Spleen (tissue), 11 donors: Measurements from ENCODE around the gene FGGY. TPM values are rescaled to one million over a fixed set of nuclear protein-coding genes. Genes with fewer than 3 reads are reported as not detected.

ENCODE experiments used
- DNase-seq: peaks from one replicate; pipeline ENCODE4 v3.0.0-alpha.2; 2020
- H3K27ac ChIP-seq, 8 donors: fragments of 200-600 bp; sonication (generic) in 7 of 8; 1 replicate in 4 of 8; 2 replicates in 4 of 8; pipeline versions ENCODE4 v1.5.0 to v1.8.0; 2016 to 2021; ENCODE audit warnings: inconsistent platforms in 4 of 8, mild to moderate bottlenecking in 4 of 8, moderate library complexity in 1 of 8
- H3K27me3 ChIP-seq, 7 donors: fragments of 200-600 bp; sonication (generic) in 6 of 7; replicated peaks in 1 of 7; 1 replicate in 4 of 7; 2 replicates in 3 of 7; pipeline versions ENCODE4 v1.5.0 to v1.8.0; 2016 to 2021; ENCODE audit warnings: inconsistent platforms in 3 of 7, mild to moderate bottlenecking in 1 of 7
- H3K36me3 ChIP-seq, 6 donors: fragments of 200-600 bp; sonication (generic) in 5 of 6; 1 replicate in 4 of 6; 2 replicates in 2 of 6; pipeline versions ENCODE4 v1.5.0 to v1.8.0; 2016 to 2021; ENCODE audit warnings: inconsistent platforms in 2 of 6
- H3K4me1 ChIP-seq, 6 donors: fragments of 200-600 bp; sonication (generic) in 5 of 6; 1 replicate in 3 of 6; 2 replicates in 3 of 6; pipeline versions ENCODE4 v1.5.0 to v1.8.0; 2016 to 2021; ENCODE audit warnings: inconsistent platforms in 3 of 6
- H3K4me3 ChIP-seq, 8 donors: fragments of 200-600 bp; sonication (generic) in 7 of 8; 1 replicate in 4 of 8; 2 replicates in 4 of 8; pipeline versions ENCODE4 v1.5.0 to v1.8.0; 2016 to 2021; ENCODE audit warnings: inconsistent platforms in 4 of 8, mild to moderate bottlenecking in 4 of 8, moderate library complexity in 2 of 8
- H3K9me3 ChIP-seq, 8 donors: fragments of 200-600 bp; sonication (generic) in 7 of 8; 1 replicate in 4 of 8; 2 replicates in 4 of 8; pipeline versions ENCODE4 v1.5.0 to v1.8.0; 2016 to 2021; ENCODE audit warnings: inconsistent platforms in 4 of 8
- POLR2A ChIP-seq, 3 donors: fragments of 450-650 bp; IDR thresholded peaks; one replicate each; pipeline ENCODE4 v1.5.1; 2017; ENCODE audit warnings: antibody characterized with exemption in 3 of 3, mild to moderate bottlenecking in 1 of 3
- POLR2AphosphoS5 ChIP-seq, 3 donors: sonication (generic); formaldehyde crosslinking; IDR thresholded peaks; one replicate each; pipeline ENCODE4 v1.5.1; 2017; ENCODE audit warnings: antibody characterized with exemption in 3 of 3
- WGBS, 5 donors: extraction: QIAGEN DNeasy Blood & Tissue Kit in 3 of 5; methylation state at CpG; one replicate each; pipeline versions ENCODE4 v1.1.5 to v1.1.7; 2013 to 2018; 5-methylcytosine and 5-hydroxymethylcytosine counted together
- intact Hi-C: fragments of 100-400 bp; cut with DNase I; formaldehyde crosslinking; loops from one replicate; pipeline ENCODE4 v1.15.0; 2023; ENCODE audit warnings: low total_unique reads
- polyA plus RNA-seq, 3 donors: library from polyadenylated mRNA; stranded (reverse); fragments of 200-250 nt; gene quantifications; one replicate each; pipeline ENCODE4 v1.2.1, GENCODE V29; 2013
- total RNA-seq, 7 donors: library from RNA; depleted of rRNA in 3 of 7; stranded (reverse); fragments of >200 nt in 3 of 7; fragmentation: NEBNext Ultra II Directional in 4 of 7; extraction: Animal tissue kit (Norgen Biotek cat#: 25700) in 4 of 7; gene quantifications; one replicate each; pipeline versions ENCODE4 v1.1.0 to v1.2.1, GENCODE V29; 2016 to 2021
- TF ChIP-seq, protein P1 (sequence below), 11 experiments: fragments of 200-600 bp in 7 of 11; fragments of 450-650 bp in 4 of 11; sonication (generic) in 4 of 11; IDR thresholded peaks in 8 of 11; conservative IDR thresholded peaks in 3 of 11; 1 replicate in 7 of 11; 2 replicates in 4 of 11; pipeline versions ENCODE4 v1.4.0 to v1.8.0; 2016 to 2021; ENCODE audit warnings: antibody characterized with exemption in 11 of 11, inconsistent platforms in 4 of 11, mild to moderate bottlenecking in 1 of 11
- donor health status: healthy with polysubstance abuse.
- donor health status: DM: no; HTN: no; CAD: no; lungs with moderate emphysema.
- donor health status: DM: no; HTN: no; CAD: no.
- donor health status: Bipolar disorder and iron deficiency.
- donor health status: healthy.
- donor health status: DM: no; HTN: no; CAD: no.
- donor health status: DM: yes; HTN: yes; CAD: no.

Gene FGGY
- total and polyA plus RNA-seq, 10 donors, result 1.7 to 27.8 (median 13.2) TPM

DNA sequence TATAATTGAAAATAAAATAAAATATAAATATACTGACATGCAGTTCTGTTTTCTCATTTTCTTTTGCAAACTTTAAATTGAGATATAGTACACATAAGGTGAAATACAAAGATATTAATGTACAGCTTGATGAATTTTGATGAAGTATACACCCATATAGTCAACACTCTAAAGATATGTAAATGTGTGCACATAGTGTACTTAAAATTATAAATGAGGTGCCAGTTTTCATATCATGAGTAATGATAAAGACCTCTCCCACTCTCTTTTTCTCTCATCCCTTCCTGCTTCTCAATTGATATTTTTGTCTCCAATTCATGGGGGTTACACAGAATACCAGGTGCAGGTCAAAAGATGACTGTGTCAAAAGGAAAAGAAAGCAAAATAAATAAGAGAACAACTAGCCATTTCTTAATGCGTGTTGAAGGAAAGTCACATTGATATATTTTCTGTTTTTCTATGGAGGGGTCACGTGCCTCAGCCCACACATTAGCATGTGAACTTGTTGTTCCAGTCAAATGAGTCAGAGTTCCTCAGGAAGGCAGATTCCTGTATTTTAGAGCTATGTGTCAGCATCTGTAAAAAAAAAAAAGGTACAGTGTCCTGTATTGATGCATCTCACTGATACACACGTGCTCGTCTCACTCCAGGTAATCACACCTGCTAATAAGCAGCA lies 453.6 kb downstream of the FGGY start:
- TF ChIP-seq POLR2AphosphoS5 (IDR thresholded peaks at IDR 0.05) (peak in 1 of 3 donors; percentile 26), POLR2A (IDR thresholded peaks at IDR 0.05) (no peak)
- TF ChIP-seq, protein P1, sequence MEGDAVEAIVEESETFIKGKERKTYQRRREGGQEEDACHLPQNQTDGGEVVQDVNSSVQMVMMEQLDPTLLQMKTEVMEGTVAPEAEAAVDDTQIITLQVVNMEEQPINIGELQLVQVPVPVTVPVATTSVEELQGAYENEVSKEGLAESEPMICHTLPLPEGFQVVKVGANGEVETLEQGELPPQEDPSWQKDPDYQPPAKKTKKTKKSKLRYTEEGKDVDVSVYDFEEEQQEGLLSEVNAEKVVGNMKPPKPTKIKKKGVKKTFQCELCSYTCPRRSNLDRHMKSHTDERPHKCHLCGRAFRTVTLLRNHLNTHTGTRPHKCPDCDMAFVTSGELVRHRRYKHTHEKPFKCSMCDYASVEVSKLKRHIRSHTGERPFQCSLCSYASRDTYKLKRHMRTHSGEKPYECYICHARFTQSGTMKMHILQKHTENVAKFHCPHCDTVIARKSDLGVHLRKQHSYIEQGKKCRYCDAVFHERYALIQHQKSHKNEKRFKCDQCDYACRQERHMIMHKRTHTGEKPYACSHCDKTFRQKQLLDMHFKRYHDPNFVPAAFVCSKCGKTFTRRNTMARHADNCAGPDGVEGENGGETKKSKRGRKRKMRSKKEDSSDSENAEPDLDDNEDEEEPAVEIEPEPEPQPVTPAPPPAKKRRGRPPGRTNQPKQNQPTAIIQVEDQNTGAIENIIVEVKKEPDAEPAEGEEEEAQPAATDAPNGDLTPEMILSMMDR (IDR thresholded peaks at IDR 0.05 in 8 of 11, conservative IDR thresholded peaks at IDR 0.05 in 3 of 11), result no peak
- no peaks in the 10 kb centered on the region for H3K27me3 ChIP-seq
- no peaks in the 10 kb centered on the region for H3K9me3 ChIP-seq
- peaks cover 0 to 13% (median 7%) of the 10 kb centered on the region in 6 donors for H3K4me1 ChIP-seq
- H3K4me3 ChIP-seq, result no peak overlapping the region
- H3K36me3 ChIP-seq, result no peaks in the 10 kb centered on the region
- H3K27ac ChIP-seq, result peak overlapping the region in 3 of 8 donors; percentile 21 to 53 (median 35)
- intact Hi-C loops, result no loop called here
- no peak for DNase-seq
- 48 to 70% (median 65%) methylated on average over 4 of the region's 4 CpGs for WGBS, 5 donors

DNA sequence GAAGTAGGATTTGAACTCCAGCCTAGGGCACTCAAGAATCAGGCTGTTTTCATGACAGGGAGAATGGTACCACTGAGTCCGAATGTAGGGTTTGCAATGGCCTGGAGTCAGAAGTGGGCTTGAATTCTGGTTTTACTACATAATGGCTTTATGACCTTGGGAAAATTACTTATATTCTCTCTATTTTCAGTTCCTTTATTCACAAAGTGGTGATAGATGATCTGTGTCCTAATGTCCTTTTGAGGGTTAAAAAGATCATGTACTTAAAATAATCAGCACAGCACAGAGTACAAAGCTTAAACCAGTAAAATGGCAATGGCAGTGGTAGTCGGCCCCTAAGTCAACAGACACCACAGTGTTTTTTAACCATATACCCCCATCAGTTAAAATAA lies 454.1 kb downstream of the FGGY start:
- no peaks in the 10 kb centered on the region for H3K27me3 ChIP-seq
- H3K4me3 ChIP-seq, result no peak overlapping the region
- intact Hi-C loops, result no loop called here
- H3K4me1 ChIP-seq, result peaks cover 0 to 13% (median 7%) of the 10 kb centered on the region in 6 donors
- WGBS, 5 donors, result 86 to 93% (median 90%) methylated on average over 2 of the region's 2 CpGs
- H3K27ac ChIP-seq, result peak overlapping the region in 2 of 8 donors; percentile 21 to 35
- H3K9me3 ChIP-seq, result no peaks in the 10 kb centered on the region
- TF ChIP-seq POLR2A (IDR thresholded peaks at IDR 0.05) (no peak), POLR2AphosphoS5 (IDR thresholded peaks at IDR 0.05) (no peak)
- TF ChIP-seq, protein P1 (IDR thresholded peaks at IDR 0.05 in 8 of 11, conservative IDR thresholded peaks at IDR 0.05 in 3 of 11), result no peak
- no peak for DNase-seq
- no peaks in the 10 kb centered on the region for H3K36me3 ChIP-seq

DNA sequence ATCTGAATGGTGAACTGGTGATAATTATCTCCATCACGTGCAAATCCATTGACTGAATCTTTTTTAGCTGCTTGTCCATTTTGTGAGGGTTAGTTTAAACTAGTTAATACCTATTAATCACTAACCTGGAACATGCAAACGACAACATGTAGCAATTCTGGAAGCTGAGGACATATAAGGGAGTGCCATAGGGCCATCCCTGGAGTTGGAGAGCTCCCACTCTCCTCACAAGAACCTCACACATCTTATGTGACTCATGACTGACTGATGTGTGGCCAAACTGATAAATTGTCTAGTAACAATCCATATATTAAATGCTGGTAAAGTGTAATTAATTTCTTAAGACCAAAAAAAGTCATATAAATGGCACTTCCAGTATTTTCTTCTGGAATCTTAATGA lies 454.9 kb downstream of the FGGY start:
- 88 to 93% (median 91%) methylated on average over 2 of the region's 2 CpGs for WGBS, 5 donors
- intact Hi-C loops, result no loop called here

More for the DNA sequence above, 454.9 kb downstream of the FGGY start:
- Histone ChIP-seq H3K4me3 (no peak overlapping the region), H3K27ac (no peak overlapping the region), H3K9me3 (no peaks in the 10 kb centered on the region), H3K36me3 (no peaks in the 10 kb centered on the region), H3K4me1 (peaks cover 0 to 13% (median 7%) of the 10 kb centered on the region in 6 donors), H3K27me3 (no peaks in the 10 kb centered on the region)
- DNase-seq, result no peak
- TF ChIP-seq POLR2A (IDR thresholded peaks at IDR 0.05), result no peak
- TF ChIP-seq POLR2AphosphoS5 (IDR thresholded peaks at IDR 0.05), result no peak
- TF ChIP-seq, protein P1 (IDR thresholded peaks at IDR 0.05 in 8 of 11, conservative IDR thresholded peaks at IDR 0.05 in 3 of 11), result no peak
